GM23248 (cell line): ENCODE results near the gene OMP.

Experiments used
- EZH2 ChIP-seq: fragments of 200-600 bp; sonication (generic); IDR thresholded peaks from 2 replicates; pipeline ENCODE4 v1.6.1; 2018; ENCODE audit warnings: antibody characterized with exemption, mild to moderate bottlenecking; ENCODE audit not compliant: insufficient read depth, poor library complexity, severe bottlenecking
- EZH2phosphoT487 ChIP-seq: fragments of 200-600 bp; sonication (generic); IDR thresholded peaks from 2 replicates; pipeline ENCODE4 v1.6.1; 2018; ENCODE audit warnings: antibody characterized with exemption, moderate library complexity, mild to moderate bottlenecking, low read depth; ENCODE audit not compliant: insufficient read depth

DNA sequence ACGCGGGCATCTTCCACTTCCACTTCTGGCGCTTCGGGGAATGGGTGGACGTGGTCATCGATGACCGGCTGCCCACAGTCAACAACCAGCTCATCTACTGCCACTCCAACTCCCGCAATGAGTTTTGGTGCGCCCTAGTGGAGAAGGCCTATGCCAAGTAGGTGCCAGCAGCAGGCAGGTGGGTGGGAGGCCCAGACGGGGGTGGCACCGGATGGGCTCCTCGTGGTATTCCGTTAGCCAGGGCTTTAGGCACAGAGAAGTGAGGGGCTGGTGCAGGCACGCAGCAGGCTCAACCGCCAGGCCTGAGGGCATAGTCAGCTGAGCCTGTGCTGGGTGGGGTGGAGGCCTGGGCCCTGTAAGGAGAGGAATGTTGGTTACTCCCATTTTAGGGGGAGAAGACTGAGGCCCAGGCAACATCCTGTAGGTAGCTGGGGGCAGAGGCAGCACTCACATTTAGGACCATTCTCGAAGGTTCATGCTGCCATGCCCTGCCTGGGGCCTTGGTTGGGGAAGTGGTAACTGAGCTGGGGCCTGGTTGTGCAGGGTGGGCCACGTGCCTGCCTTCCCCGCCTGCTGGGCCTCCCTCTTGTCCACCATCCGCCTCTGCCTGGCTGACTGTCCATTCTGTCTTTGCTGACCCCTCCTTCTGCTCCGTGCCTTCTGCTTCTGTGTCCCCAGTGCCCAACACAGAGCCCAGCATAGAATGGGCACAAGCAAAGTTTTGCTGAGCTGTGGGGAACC is 10.2 kb downstream of the OMP start:
- TF ChIP-seq EZH2phosphoT487, result no peak
- no peak for TF ChIP-seq EZH2
